ENCODE data around the gene MDFI.

The MDFI gene, protein sequence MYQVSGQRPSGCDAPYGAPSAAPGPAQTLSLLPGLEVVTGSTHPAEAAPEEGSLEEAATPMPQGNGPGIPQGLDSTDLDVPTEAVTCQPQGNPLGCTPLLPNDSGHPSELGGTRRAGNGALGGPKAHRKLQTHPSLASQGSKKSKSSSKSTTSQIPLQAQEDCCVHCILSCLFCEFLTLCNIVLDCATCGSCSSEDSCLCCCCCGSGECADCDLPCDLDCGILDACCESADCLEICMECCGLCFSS

DNA sequence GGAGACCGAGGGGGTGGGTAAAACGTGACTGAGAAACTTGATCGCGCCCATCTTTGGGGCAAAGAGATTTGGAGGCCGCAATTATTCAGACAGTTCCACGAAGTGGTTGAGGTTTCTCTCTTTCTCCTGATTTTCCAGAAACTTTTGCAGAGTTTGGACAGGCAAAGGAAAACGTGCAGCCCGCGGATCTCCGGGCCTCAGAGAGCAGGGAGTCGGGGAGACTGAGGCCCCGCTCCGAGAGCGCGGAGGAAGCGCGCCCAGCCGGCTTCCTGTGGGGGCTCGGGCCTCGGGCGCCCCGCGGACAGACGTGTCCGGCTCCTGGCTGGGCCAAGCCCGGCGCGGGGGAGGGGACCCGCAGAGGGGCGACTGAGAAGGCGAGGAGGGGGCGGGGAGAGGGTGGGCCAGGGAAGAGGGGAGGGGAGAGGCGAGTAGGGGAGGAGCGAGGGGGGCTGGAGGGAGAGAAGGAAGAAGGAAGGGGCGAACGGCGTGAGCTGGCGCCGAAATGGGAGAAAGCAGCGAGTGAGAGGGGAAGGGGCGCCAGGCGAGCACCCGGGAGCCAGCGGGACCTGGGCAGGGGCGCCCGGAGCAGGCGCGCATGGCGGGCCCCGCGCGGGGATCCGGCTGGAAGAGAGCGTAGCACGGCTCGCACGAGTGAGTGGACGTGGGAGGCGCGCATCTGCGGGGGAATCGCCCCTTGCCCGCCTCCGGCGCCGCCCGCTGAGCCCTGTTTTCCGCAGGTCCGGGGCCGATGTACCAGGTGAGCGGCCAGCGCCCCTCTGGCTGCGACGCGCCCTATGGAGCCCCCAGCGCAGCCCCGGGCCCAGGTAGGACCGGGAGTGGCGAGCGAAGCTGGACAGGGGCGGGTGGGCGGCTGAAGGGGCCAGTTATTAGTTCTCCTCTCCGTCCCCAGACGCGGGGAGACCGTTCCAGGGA lies at the start of gene MDFI:
TSS of gene MDFI (plus strand) at position 467 of the 933 bp plus-strand sequence. CDS start at position 749, 282 bp downstream.
- Histone ChIP-seq H3K9me3 (ENCODE audit: insufficient read depth, low read length) (no peaks in the 10 kb centered on the region), H3K36me3 (ENCODE audit: insufficient read depth, insufficient read length, low read length) (peaks cover 23% of the 10 kb centered on the region), H3K4me3 (ENCODE audit: insufficient read length, low read depth) (peak within 1 kb of the TSS; percentile 80), H3K9ac (ENCODE audit: insufficient read length, low read depth) (peak within 1 kb of the TSS; percentile 83), H3K4me1 (ENCODE audit: insufficient read depth, insufficient read length) (peaks cover 10% of the 10 kb centered on the region), H3K27me3 (ENCODE audit: insufficient read depth, insufficient read length) (peaks cover 25% of the 10 kb centered on the region)
- no peak for DNase-seq (ENCODE audit: low read depth, low spot score)
- TF ChIP-seq SUZ12 (IDR thresholded peaks at IDR 0.05; ENCODE audit: extremely low read depth, insufficient read depth, insufficient read length) (no peak), YY1 (IDR thresholded peaks at IDR 0.05; ENCODE audit: insufficient read depth, insufficient read length) (no peak), ZNF274 (IDR thresholded peaks at IDR 0.05; ENCODE audit: low read depth, low read length) (no peak)

DNA sequence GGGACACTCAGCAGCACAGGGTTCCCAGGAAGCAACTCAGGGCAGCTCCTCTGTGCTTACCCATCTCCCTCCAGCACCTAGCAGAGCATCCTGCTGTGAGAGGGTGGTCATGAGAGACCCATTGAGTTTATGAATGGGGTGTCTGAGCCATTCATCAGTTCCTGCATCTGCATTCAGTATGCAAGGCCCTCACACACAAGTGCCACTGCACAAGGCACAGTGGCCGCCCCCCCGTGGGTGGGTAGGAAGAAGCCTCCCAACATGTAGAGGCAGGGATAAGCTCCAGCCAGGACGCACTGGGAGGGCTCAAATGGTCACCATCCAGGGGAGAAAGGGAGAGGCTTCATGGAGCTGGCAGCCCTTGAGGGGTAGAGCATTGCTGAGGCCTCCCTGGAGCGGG lies 49.0 kb upstream of the MDFI start:
- Histone ChIP-seq H3K9me3 (ENCODE audit: insufficient read depth, low read length) (no peaks in the 10 kb centered on the region), H3K4me3 (ENCODE audit: insufficient read length, low read depth) (no peak overlapping the region), H3K9ac (ENCODE audit: insufficient read length, low read depth) (no peak overlapping the region), H3K36me3 (ENCODE audit: insufficient read depth, insufficient read length, low read length) (peaks cover 23% of the 10 kb centered on the region), H3K4me1 (ENCODE audit: insufficient read depth, insufficient read length) (peaks cover 19% of the 10 kb centered on the region), H3K27me3 (ENCODE audit: insufficient read depth, insufficient read length) (peaks cover 31% of the 10 kb centered on the region)
- TF ChIP-seq YY1 (IDR thresholded peaks at IDR 0.05; ENCODE audit: insufficient read depth, insufficient read length) (no peak), SUZ12 (IDR thresholded peaks at IDR 0.05; ENCODE audit: extremely low read depth, insufficient read depth, insufficient read length) (no peak), ZNF274 (IDR thresholded peaks at IDR 0.05; ENCODE audit: low read depth, low read length) (no peak)
- DNase-seq (ENCODE audit: low read depth, low spot score), result no peak

DNA sequence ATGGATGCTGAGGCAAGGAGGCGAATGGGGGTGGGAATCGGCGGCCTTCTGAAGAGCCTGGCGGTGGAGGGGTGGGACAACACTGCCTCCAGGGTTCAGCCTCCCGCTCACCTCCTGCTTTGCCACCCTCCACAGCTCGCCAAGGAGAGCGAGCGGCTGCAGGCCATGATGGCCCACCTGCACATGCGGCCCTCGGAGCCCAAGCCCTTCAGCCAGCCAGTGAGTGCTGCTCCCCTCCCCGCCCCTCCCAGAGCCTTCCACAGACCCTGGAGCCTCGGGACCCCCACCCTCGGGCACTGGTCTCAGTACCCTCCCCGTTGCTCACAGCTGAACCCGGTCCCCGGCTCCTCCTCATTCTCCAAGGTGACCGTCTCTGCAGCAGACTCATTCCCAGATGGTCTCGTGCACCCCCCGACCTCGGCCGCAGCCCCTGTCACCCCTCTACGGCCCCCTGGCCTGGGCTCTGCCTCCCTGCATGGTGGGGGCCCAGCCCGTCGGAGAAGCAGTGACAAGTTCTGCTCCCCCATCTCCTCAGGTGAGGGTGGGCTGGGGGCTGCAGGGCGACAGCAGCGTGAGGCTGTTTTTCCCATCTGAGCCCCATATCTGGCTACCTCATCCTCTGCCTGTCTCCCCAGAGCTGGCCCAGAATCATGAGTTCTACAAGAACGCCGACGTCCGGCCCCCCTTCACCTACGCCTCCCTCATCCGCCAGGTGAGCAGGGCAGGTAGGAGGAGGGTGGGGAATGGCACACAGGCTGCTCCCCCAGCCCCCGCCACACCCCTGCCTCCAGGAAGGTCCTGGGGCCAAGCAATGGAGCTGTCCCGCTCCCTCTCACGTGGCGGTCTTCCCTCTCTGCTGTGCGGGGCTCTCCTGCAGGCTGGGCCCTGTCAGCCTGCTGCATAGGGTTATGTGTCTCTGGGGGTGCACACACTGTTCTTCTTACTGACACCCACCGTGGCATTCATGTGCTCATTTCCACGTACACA lies 48.3 kb upstream of the MDFI start:
- H3K4me3 ChIP-seq (ENCODE audit: insufficient read length, low read depth), result no peak overlapping the region
- peaks cover 31% of the 10 kb centered on the region for H3K27me3 ChIP-seq (ENCODE audit: insufficient read depth, insufficient read length)
- TF ChIP-seq ZNF274 (IDR thresholded peaks at IDR 0.05; ENCODE audit: low read depth, low read length) (no peak), YY1 (IDR thresholded peaks at IDR 0.05; ENCODE audit: insufficient read depth, insufficient read length) (no peak), SUZ12 (IDR thresholded peaks at IDR 0.05; ENCODE audit: extremely low read depth, insufficient read depth, insufficient read length) (no peak)
- H3K36me3 ChIP-seq (ENCODE audit: insufficient read depth, insufficient read length, low read length), result peaks cover 23% of the 10 kb centered on the region
- no peak overlapping the region for H3K9ac ChIP-seq (ENCODE audit: insufficient read length, low read depth)
- peaks cover 14% of the 10 kb centered on the region for H3K4me1 ChIP-seq (ENCODE audit: insufficient read depth, insufficient read length)
- no peaks in the 10 kb centered on the region for H3K9me3 ChIP-seq (ENCODE audit: insufficient read depth, low read length)
- no peak for DNase-seq (ENCODE audit: low read depth, low spot score)

DNA sequence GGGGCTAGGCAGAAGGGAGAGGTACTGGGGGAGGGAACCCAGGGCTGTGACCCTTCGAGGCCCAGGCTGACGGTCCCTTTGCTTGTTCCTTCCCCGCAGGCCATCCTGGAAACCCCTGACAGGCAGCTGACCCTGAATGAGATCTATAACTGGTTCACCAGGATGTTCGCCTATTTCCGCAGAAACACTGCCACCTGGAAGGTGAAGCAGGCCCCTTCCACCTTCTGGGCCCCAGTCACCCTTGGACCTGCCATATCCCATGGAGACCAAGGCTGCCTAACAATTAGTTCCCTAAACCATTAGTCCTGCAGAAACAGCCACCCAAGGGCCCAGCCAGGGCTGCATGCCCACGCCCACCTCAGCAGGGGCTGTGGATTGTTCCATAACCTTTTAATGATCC lies 47.1 kb upstream of the MDFI start:
- no peak overlapping the region for H3K4me3 ChIP-seq (ENCODE audit: insufficient read length, low read depth)
- H3K4me1 ChIP-seq (ENCODE audit: insufficient read depth, insufficient read length), result peaks cover 9% of the 10 kb centered on the region
- H3K36me3 ChIP-seq (ENCODE audit: insufficient read depth, insufficient read length, low read length), result peaks cover 26% of the 10 kb centered on the region
- no peak overlapping the region for H3K9ac ChIP-seq (ENCODE audit: insufficient read length, low read depth)
- TF ChIP-seq YY1 (IDR thresholded peaks at IDR 0.05; ENCODE audit: insufficient read depth, insufficient read length) (no peak), ZNF274 (IDR thresholded peaks at IDR 0.05; ENCODE audit: low read depth, low read length) (no peak), SUZ12 (IDR thresholded peaks at IDR 0.05; ENCODE audit: extremely low read depth, insufficient read depth, insufficient read length) (no peak)
- peaks cover 31% of the 10 kb centered on the region for H3K27me3 ChIP-seq (ENCODE audit: insufficient read depth, insufficient read length)
- no peak for DNase-seq (ENCODE audit: low read depth, low spot score)
- no peaks in the 10 kb centered on the region for H3K9me3 ChIP-seq (ENCODE audit: insufficient read depth, low read length)

DNA sequence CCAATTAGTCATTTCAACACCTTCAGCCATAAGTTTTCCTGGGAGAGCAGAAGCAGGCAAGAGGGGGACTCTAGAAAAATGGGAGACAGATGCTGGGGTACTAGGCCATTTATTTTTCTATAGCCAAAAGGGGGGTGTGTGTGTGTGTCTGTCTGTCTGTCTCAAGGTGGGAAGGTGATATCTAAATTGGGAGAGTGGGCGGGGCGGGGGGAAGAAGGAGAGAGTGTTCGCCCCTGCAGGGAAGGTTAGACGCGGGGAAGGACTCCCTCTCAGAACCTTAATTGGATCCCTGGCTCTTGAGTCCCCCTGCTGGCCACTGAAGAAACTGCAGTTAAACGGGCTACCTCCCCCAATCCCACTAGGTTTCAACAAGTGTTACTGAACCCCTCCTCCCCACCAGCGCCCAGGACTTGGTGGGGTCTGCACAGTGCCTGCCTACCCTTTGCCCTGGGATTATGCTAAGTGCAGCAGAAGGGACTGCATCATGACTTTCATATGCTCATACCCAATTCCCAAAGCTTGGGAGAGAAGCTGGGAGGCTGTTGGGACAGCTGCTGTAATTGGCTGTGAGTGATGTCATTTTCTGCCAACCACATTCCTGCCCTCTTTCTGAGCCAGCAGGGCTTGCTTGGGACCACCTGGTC lies 46.3 kb upstream of the MDFI start:
- DNase-seq (ENCODE audit: low read depth, low spot score), result peak; percentile 33
- Histone ChIP-seq H3K4me3 (ENCODE audit: insufficient read length, low read depth) (no peak overlapping the region), H3K4me1 (ENCODE audit: insufficient read depth, insufficient read length) (peaks cover 14% of the 10 kb centered on the region), H3K9me3 (ENCODE audit: insufficient read depth, low read length) (no peaks in the 10 kb centered on the region), H3K27me3 (ENCODE audit: insufficient read depth, insufficient read length) (peaks cover 31% of the 10 kb centered on the region), H3K36me3 (ENCODE audit: insufficient read depth, insufficient read length, low read length) (peaks cover 26% of the 10 kb centered on the region), H3K9ac (ENCODE audit: insufficient read length, low read depth) (no peak overlapping the region)
- TF ChIP-seq SUZ12 (IDR thresholded peaks at IDR 0.05; ENCODE audit: extremely low read depth, insufficient read depth, insufficient read length) (no peak), ZNF274 (IDR thresholded peaks at IDR 0.05; ENCODE audit: low read depth, low read length) (no peak), YY1 (IDR thresholded peaks at IDR 0.05; ENCODE audit: insufficient read depth, insufficient read length) (no peak)

DNA sequence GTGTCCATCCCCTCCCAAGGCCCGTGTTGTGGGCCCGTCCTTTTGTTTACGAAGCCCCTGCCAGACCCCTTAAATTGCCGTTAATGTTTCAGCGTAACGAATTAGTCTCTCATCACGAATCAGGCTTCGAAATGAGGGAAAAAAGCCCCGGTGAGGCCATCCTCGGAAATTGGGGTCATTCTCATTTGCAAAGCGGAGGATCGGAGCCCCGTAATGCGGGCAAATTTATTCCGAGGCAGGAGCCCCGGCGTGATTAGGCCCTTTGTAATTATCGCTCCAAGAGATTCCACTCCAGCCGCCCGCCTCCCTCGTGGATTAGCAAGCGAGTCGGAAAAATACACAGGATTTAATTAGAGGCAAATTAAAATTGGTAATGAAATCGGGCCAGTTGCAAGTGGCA lies 44.9 kb upstream of the MDFI start:
- no peak for DNase-seq (ENCODE audit: low read depth, low spot score)
- no peak overlapping the region for H3K9ac ChIP-seq (ENCODE audit: insufficient read length, low read depth)
- H3K4me1 ChIP-seq (ENCODE audit: insufficient read depth, insufficient read length), result peaks cover 14% of the 10 kb centered on the region
- H3K4me3 ChIP-seq (ENCODE audit: insufficient read length, low read depth), result no peak overlapping the region
- H3K9me3 ChIP-seq (ENCODE audit: insufficient read depth, low read length), result no peaks in the 10 kb centered on the region
- no peak for TF ChIP-seq SUZ12 (IDR thresholded peaks at IDR 0.05; ENCODE audit: extremely low read depth, insufficient read depth, insufficient read length)
- no peak for TF ChIP-seq ZNF274 (IDR thresholded peaks at IDR 0.05; ENCODE audit: low read depth, low read length)
- TF ChIP-seq YY1 (IDR thresholded peaks at IDR 0.05; ENCODE audit: insufficient read depth, insufficient read length), result no peak
- H3K36me3 ChIP-seq (ENCODE audit: insufficient read depth, insufficient read length, low read length), result peaks cover 23% of the 10 kb centered on the region
- peaks cover 30% of the 10 kb centered on the region for H3K27me3 ChIP-seq (ENCODE audit: insufficient read depth, insufficient read length)

All from NT2/D1 (cell line).